ENCODE data around the gene CD7. TPM values are rescaled to one million over a fixed set of nuclear protein-coding genes. Genes with fewer than 3 reads are reported as not detected.

Gene CD7
- total RNA-seq, 1 donor from 2014 or later: not detected

DNA sequence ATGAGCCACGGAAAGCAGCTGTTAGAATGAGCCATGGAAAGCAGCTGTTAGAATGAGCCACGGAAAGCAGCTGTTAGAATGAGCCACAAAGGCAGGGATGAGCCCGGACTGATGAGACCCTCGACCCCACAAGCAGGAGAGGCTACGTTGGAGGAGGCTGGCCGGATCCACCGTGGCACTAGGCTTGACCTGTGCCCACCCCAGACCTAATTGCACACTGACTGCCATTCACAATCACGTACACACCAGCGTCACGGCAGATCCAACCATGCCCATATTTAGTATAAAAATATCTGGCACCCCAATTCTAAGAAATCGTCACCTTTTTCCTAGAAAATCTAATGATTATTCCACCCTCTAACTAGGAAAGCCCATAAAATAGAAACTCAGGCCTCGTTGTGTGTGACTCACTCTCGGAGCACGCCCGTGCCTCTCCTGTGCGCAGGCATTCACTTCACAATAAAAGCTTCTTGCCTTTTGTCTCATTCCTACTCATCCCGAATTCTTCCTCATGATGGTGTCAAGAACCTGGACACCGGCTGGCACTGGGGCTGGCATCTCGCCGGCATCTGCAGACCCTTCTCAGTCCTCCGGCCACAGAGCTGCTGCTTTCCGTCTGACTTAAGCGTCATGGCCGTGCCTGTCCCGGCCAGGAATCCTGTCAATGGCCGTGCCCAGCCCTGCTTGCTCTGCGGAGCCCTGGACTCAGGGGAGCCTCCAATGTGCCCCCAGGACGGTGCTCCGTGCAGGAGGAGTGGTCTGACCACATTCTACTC, 21.6 kb upstream of the CD7 start:
- H3K4me3 ChIP-seq (ENCODE audit: low read depth, low read length): peak overlapping the region; percentile 46
- no peak for TF ChIP-seq CTCF (conservative IDR thresholded peaks at IDR 0.05; ENCODE audit: low read depth, low read length)
- peak; percentile 61 for DNase-seq (ENCODE audit: low read depth)

GRCh38 chr17:82334622-82335394, 17.4 kb upstream of the CD7 start:
- no peak for DNase-seq (ENCODE audit: low read depth)

GRCh38 chr17:82334204-82334621, 16.8 kb upstream of the CD7 start:
- DNase-seq (ENCODE audit: low read depth): no peak
- peak overlapping the region; percentile 63 for H3K4me3 ChIP-seq (ENCODE audit: low read depth, low read length)
- no peak for TF ChIP-seq CTCF (conservative IDR thresholded peaks at IDR 0.05; ENCODE audit: low read depth, low read length)

More at GRCh38 chr17:82334622-82335394, 17.4 kb upstream of the CD7 start:
- TF ChIP-seq CTCF (conservative IDR thresholded peaks at IDR 0.05; ENCODE audit: low read depth, low read length): no peak
- H3K4me3 ChIP-seq (ENCODE audit: low read depth, low read length): peak overlapping the region; percentile 63

- H3K4me3 ChIP-seq (ENCODE audit: low read depth, low read length): peak within 1 kb of the TSS; percentile 63
- TF ChIP-seq CTCF (conservative IDR thresholded peaks at IDR 0.05; ENCODE audit: low read depth, low read length): no peak
- DNase-seq (ENCODE audit: low read depth): no peak
These were observed 16.1 kb upstream of the CD7 start, which contains the start of gene SECTM1 for GRCh38 chr17:82333279-82334171. Gene SECTM1, minus strand, starts transcription at chr17:82333766. Its CDS starts 6,526 bp downstream, at chr17:82327240.

DNA sequence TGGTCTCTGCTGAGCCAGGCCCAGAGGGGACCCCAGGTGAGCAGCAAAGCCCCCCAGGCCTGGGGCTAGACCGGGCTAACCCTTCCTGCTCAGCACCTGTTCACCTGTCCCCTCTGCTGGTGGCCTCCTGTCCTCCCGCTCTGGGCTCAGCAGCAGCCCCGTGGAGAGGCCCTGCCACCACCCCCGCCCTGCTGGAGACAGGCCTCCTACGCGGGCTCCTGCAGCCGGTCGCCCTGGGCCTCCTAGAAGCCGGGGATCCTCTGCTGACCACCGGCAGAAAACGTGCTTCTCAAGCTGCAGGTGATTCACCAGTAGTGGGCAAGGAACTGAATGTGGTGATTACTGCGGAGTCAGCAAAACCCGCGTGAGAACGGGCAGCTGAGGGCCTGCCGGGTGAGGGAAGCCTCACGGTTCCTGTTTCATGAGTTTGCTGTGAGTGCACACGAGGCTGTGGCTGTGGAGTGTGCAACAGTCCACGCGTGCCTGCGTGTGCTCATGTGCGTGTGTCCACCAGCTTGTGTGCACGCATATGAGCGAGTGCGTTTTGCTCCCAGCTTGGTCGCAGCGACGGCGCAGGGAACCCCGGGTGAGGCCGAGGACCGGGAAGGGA, 15.4 kb upstream of the CD7 start:
- no peak for DNase-seq (ENCODE audit: low read depth)
- peak overlapping the region; percentile 63 for H3K4me3 ChIP-seq (ENCODE audit: low read depth, low read length)
- TF ChIP-seq CTCF (conservative IDR thresholded peaks at IDR 0.05; ENCODE audit: low read depth, low read length): no peak

GRCh38 chr17:82331345-82331939, 14.0 kb upstream of the CD7 start:
- no peak for TF ChIP-seq CTCF (conservative IDR thresholded peaks at IDR 0.05; ENCODE audit: low read depth, low read length)
- no peak for DNase-seq (ENCODE audit: low read depth)
- no peak overlapping the region for H3K4me3 ChIP-seq (ENCODE audit: low read depth, low read length)
